Stomach (tissue), 9 donors: ENCODE measurements around the gene PLAC8L1. TPM values are rescaled to one million over a fixed set of nuclear protein-coding genes. Genes with fewer than 3 reads are reported as not detected.

Source experiments
- DNase-seq, 2 donors: peaks; one replicate each; pipeline versions ENCODE4 v3.0.0 to v3.0.0-alpha.2; 2013 to 2019
- H3K27ac ChIP-seq, 5 donors: fragments of 200-600 bp in 4 of 5; sonication (generic) in 4 of 5; one replicate each; pipeline ENCODE4 v1.5.1; 2013 to 2019; ENCODE audit warnings: mild to moderate bottlenecking in 1 of 5, moderate library complexity in 1 of 5
- H3K27me3 ChIP-seq, 3 donors: fragments of 200-600 bp; sonication (generic); one replicate each; pipeline ENCODE4 v1.5.1; 2017 to 2019; ENCODE audit warnings: mixed run types in 1 of 3
- H3K36me3 ChIP-seq, 4 donors: fragments of 200-600 bp; sonication (generic); 1 replicate in 3 of 4; 2 replicates in 1 of 4; pipeline ENCODE4 v1.5.1; 2016 to 2019
- H3K4me1 ChIP-seq, 4 donors: fragments of 200-600 bp; sonication (generic); one replicate each; pipeline ENCODE4 v1.5.1; 2016 to 2019
- H3K4me3 ChIP-seq, 4 donors: fragments of 200-600 bp; sonication (generic) in 3 of 4; one replicate each; pipeline ENCODE4 v1.5.1; 2016 to 2019; ENCODE audit warnings: mild to moderate bottlenecking in 1 of 4
- H3K9me3 ChIP-seq, 4 donors: fragments of 200-600 bp; sonication (generic); one replicate each; pipeline ENCODE4 v1.5.1; 2016 to 2019
- CTCF ChIP-seq, 7 experiments: fragments of 450-650 bp in 4 of 7; fragments of 200-600 bp in 3 of 7; sonication (generic) in 3 of 7; IDR thresholded peaks; one replicate each; pipeline ENCODE4 v1.5.1; 2016 to 2019; ENCODE audit warnings: antibody characterized with exemption in 7 of 7, control low read depth in 2 of 7, mild to moderate bottlenecking in 1 of 7
- EP300 ChIP-seq: sonication (generic); formaldehyde crosslinking; IDR thresholded peaks from one replicate; pipeline ENCODE4 v1.6.1; 2017; ENCODE audit warnings: antibody characterized with exemption
- POLR2A ChIP-seq, 4 donors: fragments of 450-650 bp; IDR thresholded peaks; one replicate each; pipeline ENCODE4 v1.6.1; 2016; ENCODE audit warnings: antibody characterized with exemption in 4 of 4, control low read depth in 2 of 4, mild to moderate bottlenecking in 1 of 4, moderate library complexity in 1 of 4
- POLR2AphosphoS5 ChIP-seq, 3 donors: sonication (generic); formaldehyde crosslinking; IDR thresholded peaks; one replicate each; pipeline ENCODE4 v1.6.1; 2016; ENCODE audit warnings: antibody characterized with exemption in 3 of 3
- WGBS, 5 donors: extraction: QIAGEN DNeasy Blood & Tissue Kit in 3 of 5; methylation state at CpG; one replicate each; pipeline versions ENCODE4 v1.1.5 to v1.1.7; 2013 to 2018; 5-methylcytosine and 5-hydroxymethylcytosine counted together
- intact Hi-C: fragments of 100-400 bp; cut with DNase I; formaldehyde crosslinking; loops from one replicate; pipeline ENCODE4 v1.15.1; 2023; ENCODE audit warnings: low total_unique reads
- polyA plus RNA-seq, 3 donors: library from polyadenylated mRNA; stranded (reverse); fragments of 200-250 nt; gene quantifications; one replicate each; pipeline ENCODE4 v1.2.3, GENCODE V29; 2013
- total RNA-seq, 5 donors: library from RNA; depleted of rRNA; stranded (reverse); fragments of >200 nt; gene quantifications; one replicate each; pipeline versions ENCODE4 v1.1.0 to v1.2.3, GENCODE V29; 2014 to 2016
- donor health status: healthy with polysubstance abuse.
- donor health status: Bipolar disorder and iron deficiency.
- donor health status: healthy.

Gene PLAC8L1
- total and polyA plus RNA-seq, 8 donors, result 0.68 TPM; not detected in 7

DNA sequence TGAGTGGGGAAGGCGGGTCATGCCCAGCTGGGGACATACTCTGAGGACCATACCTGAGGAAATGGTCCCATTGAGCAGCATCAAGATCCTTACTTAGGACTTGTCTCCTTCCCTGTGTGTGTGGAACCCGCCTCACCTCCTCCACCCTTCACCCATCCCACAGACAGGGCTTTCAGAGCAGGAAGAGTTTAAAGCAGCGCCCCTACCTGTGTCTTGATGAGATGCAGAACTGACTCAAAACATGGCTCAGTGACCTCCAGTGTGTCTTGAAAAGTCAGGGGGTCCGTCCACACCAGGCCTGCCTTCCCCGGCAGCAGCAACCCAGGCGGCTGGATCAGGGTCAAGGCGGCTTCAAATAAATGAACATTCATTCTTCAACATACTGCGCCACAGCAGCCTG is 38.4 kb downstream of the PLAC8L1 start:
- WGBS, 5 donors, result 83 to 98% (median 95%) methylated on average over 8 of the region's 8 CpGs
- intact Hi-C loops, result no loop called here

GRCh38 chr5:146060221-146060585 is 45.2 kb downstream of the PLAC8L1 start:
- Histone ChIP-seq H3K4me3 (no peak overlapping the region), H3K4me1 (no peaks in the 10 kb centered on the region), H3K9me3 (no peaks in the 10 kb centered on the region), H3K36me3 (peaks cover 0 to 82% (median 67%) of the 10 kb centered on the region in 4 donors), H3K27me3 (no peaks in the 10 kb centered on the region), H3K27ac (no peak overlapping the region)
- intact Hi-C loops, result no loop called here
- WGBS, 5 donors, result 92 to 96% (median 93%) methylated on average over 5 of the region's 5 CpGs
- DNase-seq, result no peak
- TF ChIP-seq CTCF (IDR thresholded peaks at IDR 0.05) (no peak), EP300 (no peak), POLR2A (IDR thresholded peaks at IDR 0.05) (no peak), POLR2AphosphoS5 (IDR thresholded peaks at IDR 0.05) (no peak)

More for the DNA sequence above, 38.4 kb downstream of the PLAC8L1 start:
- no peak for TF ChIP-seq CTCF (IDR thresholded peaks at IDR 0.05)
- no peak for TF ChIP-seq POLR2A (IDR thresholded peaks at IDR 0.05)
- no peak for TF ChIP-seq EP300
- no peak for TF ChIP-seq POLR2AphosphoS5 (IDR thresholded peaks at IDR 0.05)
- no peak overlapping the region for H3K27ac ChIP-seq
- H3K27me3 ChIP-seq, result no peaks in the 10 kb centered on the region
- no peaks in the 10 kb centered on the region for H3K4me1 ChIP-seq
- no peaks in the 10 kb centered on the region for H3K9me3 ChIP-seq
- no peak for DNase-seq
- H3K36me3 ChIP-seq, result peaks cover 0 to 32% (median 26%) of the 10 kb centered on the region in 4 donors
- no peak overlapping the region for H3K4me3 ChIP-seq

GRCh38 chr5:146059460-146060220 is 45.7 kb downstream of the PLAC8L1 start:
- TF ChIP-seq EP300, result no peak
- TF ChIP-seq POLR2A (IDR thresholded peaks at IDR 0.05), result no peak
- peaks cover 0 to 82% (median 67%) of the 10 kb centered on the region in 4 donors for H3K36me3 ChIP-seq
- no peak for DNase-seq
- intact Hi-C loops, result no loop called here
- no peaks in the 10 kb centered on the region for H3K4me1 ChIP-seq
- no peaks in the 10 kb centered on the region for H3K27me3 ChIP-seq
- no peak overlapping the region for H3K27ac ChIP-seq
- 72 to 82% (median 78%) methylated on average over 17 to 22 of the region's 22 CpGs for WGBS, 5 donors
- H3K9me3 ChIP-seq, result no peaks in the 10 kb centered on the region
- H3K4me3 ChIP-seq, result no peak overlapping the region

DNA sequence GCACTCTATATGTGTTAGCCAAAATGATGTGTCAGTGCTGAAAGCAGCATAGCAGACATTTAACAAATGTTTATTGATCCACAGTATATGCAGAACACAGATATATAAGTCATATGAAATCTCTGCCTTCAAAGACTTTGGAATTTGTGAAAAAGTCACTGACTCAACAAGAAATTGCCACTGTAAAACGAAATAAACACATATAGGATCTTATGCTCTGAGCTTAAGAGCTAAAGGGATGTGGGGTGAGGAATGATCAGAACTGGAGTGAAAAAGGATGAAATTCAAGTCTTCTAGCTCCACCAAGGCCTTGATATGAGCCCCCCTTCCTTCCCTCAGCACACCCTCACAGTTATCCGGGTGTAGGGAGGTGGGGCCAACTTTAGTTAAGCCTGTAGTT is 49.9 kb downstream of the PLAC8L1 start:
- 50 to 75% (median 66%) methylated on average over 2 of the region's 2 CpGs for WGBS, 5 donors
- DNase-seq, result no peak
- Histone ChIP-seq H3K27me3 (no peaks in the 10 kb centered on the region), H3K4me3 (no peak overlapping the region), H3K4me1 (no peaks in the 10 kb centered on the region), H3K9me3 (no peaks in the 10 kb centered on the region), H3K36me3 (peaks cover 0 to 78% (median 52%) of the 10 kb centered on the region in 4 donors), H3K27ac (no peak overlapping the region)
- intact Hi-C loops, result no loop called here
- TF ChIP-seq CTCF (IDR thresholded peaks at IDR 0.05), result no peak
- no peak for TF ChIP-seq POLR2AphosphoS5 (IDR thresholded peaks at IDR 0.05)
- no peak for TF ChIP-seq POLR2A (IDR thresholded peaks at IDR 0.05)
- TF ChIP-seq EP300, result no peak

GRCh38 chr5:146052780-146053179 is 52.6 kb downstream of the PLAC8L1 start:
- no peaks in the 10 kb centered on the region for H3K4me1 ChIP-seq
- no peak overlapping the region for H3K4me3 ChIP-seq
- TF ChIP-seq POLR2AphosphoS5 (IDR thresholded peaks at IDR 0.05) (no peak), POLR2A (IDR thresholded peaks at IDR 0.05) (no peak), CTCF (IDR thresholded peaks at IDR 0.05) (no peak), EP300 (no peak)
- H3K27me3 ChIP-seq, result no peaks in the 10 kb centered on the region
- intact Hi-C loops, result no loop called here
- peaks cover 0 to 68% (median 41%) of the 10 kb centered on the region in 4 donors for H3K36me3 ChIP-seq
- H3K9me3 ChIP-seq, result no peaks in the 10 kb centered on the region
- no peak for DNase-seq
- H3K27ac ChIP-seq, result no peak overlapping the region
